Epithelial cell of esophagus (primary cell): ENCODE measurements around the gene TMEM26.

Source experiments
- DNase-seq: peaks from one replicate; pipeline ENCODE4 v3.0.0; 2010; ENCODE audit warnings: low read depth
- H3K4me3 ChIP-seq: 2 replicates; pipeline ENCODE4 v1.5.1; 2011; ENCODE audit warnings: mild to moderate bottlenecking, low read length, control low read depth
- TF ChIP-seq, protein P1 (sequence below): IDR thresholded peaks from 2 replicates; pipeline ENCODE4 v1.5.1; 2011; ENCODE audit warnings: low read depth, mild to moderate bottlenecking, low read length, control low read depth, inconsistent platforms; ENCODE audit not compliant: insufficient read depth; ENCODE audit errors: missing control alignments

The TMEM26 gene

DNA sequence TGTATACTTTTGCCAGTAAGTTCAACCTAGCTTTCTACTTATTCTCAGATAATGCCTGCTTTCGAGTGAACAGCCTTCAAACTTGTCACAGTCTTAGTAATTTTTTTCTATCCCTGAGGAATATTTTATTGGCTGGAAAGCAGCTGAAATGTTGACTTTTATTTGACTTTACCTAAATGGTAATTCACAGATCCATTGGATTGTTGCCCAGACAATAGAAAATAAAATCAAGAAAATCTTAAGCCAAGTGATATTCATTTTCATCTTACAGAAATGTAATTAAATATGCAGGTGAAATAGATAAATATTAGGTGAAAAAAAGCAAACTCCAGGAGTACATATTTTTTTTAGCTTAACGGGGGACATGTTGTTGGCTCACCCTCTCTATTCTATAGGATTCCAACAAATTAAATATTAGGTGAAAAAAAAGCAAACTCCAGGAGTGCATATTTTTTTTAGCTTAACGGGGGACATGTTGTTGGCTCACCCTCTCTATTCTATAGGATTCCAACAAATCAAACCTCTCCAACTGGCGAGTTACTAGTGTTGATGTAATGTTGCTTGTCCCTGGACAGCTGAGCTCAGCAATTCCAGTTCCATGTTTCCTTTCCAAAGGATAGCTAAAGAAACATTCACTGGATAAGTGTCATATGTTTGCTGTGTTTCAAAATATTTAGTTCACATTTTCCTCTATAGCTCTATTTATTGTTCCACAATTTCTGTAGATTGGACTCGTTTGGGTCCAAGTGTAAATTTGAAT, 4.2 kb downstream of the TMEM26 start:
- no peak for DNase-seq
- TF ChIP-seq, protein P1, sequence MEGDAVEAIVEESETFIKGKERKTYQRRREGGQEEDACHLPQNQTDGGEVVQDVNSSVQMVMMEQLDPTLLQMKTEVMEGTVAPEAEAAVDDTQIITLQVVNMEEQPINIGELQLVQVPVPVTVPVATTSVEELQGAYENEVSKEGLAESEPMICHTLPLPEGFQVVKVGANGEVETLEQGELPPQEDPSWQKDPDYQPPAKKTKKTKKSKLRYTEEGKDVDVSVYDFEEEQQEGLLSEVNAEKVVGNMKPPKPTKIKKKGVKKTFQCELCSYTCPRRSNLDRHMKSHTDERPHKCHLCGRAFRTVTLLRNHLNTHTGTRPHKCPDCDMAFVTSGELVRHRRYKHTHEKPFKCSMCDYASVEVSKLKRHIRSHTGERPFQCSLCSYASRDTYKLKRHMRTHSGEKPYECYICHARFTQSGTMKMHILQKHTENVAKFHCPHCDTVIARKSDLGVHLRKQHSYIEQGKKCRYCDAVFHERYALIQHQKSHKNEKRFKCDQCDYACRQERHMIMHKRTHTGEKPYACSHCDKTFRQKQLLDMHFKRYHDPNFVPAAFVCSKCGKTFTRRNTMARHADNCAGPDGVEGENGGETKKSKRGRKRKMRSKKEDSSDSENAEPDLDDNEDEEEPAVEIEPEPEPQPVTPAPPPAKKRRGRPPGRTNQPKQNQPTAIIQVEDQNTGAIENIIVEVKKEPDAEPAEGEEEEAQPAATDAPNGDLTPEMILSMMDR: no peak
- H3K4me3 ChIP-seq: no peak overlapping the region

- no peak for DNase-seq
Observed at GRCh38 chr10:61448091-61448490, 5.1 kb downstream of the TMEM26 start.

GRCh38 chr10:61439058-61439609, 14.0 kb downstream of the TMEM26 start:
- H3K4me3 ChIP-seq: no peak overlapping the region
- no peak for DNase-seq
- TF ChIP-seq, protein P1: no peak

More at GRCh38 chr10:61448091-61448490, 5.1 kb downstream of the TMEM26 start:
- H3K4me3 ChIP-seq: no peak overlapping the region
- TF ChIP-seq, protein P1: no peak

- no peak for DNase-seq
- no peak overlapping the region for H3K4me3 ChIP-seq
- TF ChIP-seq, protein P1: no peak
Observed at GRCh38 chr10:61438141-61438988, 14.8 kb downstream of the TMEM26 start.

DNA sequence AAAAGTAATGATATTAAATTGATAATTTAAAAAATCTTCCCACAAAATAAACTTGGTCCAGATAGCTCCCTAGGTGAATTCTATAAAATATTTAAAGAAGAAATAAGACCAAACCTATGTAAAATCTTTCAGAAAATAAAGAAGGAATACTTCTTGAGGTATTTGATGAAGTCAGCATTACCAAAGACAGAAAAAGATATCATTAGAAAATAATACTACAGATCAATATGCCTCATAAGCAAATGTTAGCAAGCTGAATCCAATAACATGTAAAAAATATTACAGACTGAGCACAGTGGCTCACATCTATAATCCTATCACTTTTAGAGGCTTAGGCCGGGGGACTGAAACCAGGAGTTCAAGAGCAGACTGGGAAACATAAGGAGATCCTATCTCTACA, 30.0 kb downstream of the TMEM26 start:
- TF ChIP-seq, protein P1: no peak
- no peak for DNase-seq
- H3K4me3 ChIP-seq: no peak overlapping the region

- no peak for DNase-seq
- no peak overlapping the region for H3K4me3 ChIP-seq
- TF ChIP-seq, protein P1: no peak
Observed at GRCh38 chr10:61417661-61418060, 35.5 kb downstream of the TMEM26 start.
